Prostate gland (tissue), 2 donors: Measurements from ENCODE around the gene PACSIN1. TPM values are rescaled to one million over a fixed set of nuclear protein-coding genes. Genes with fewer than 3 reads are reported as not detected.
"Not testable (repeated sequence)": the region's sequence is repeated elsewhere in the genome, so short reads cannot be mapped to it uniquely, and the experiment has no call there.

Experiments used
- DNase-seq: peaks from one replicate; pipeline ENCODE4 v3.0.0-alpha.2; 2019; ENCODE audit warnings: low spot score
- H3K27ac ChIP-seq, 2 donors: fragments of 200-600 bp; sonication (generic); 2 replicates each; pipeline ENCODE4 v1.5.1; 2017 to 2019
- H3K27me3 ChIP-seq: fragments of 200-600 bp; sonication (generic); replicated peaks from 2 replicates; pipeline ENCODE4 v1.5.1; 2019; ENCODE audit not compliant: insufficient read depth
- H3K36me3 ChIP-seq, 2 donors: fragments of 200-600 bp; sonication (generic); 1 replicate in 1 of 2; 2 replicates in 1 of 2; pipeline versions ENCODE4 v1.5.1 to v1.8.1; 2017 to 2019
- H3K4me1 ChIP-seq: fragments of 200-600 bp; sonication (generic); replicated peaks from 2 replicates; pipeline ENCODE4 v1.5.1; 2019
- H3K4me3 ChIP-seq, 2 donors: fragments of 200-600 bp; sonication (generic); 2 replicates each; pipeline ENCODE4 v1.5.1; 2017 to 2019
- H3K9me3 ChIP-seq: fragments of 200-600 bp; sonication (generic); 2 replicates; pipeline ENCODE4 v1.5.1; 2017
- CTCF ChIP-seq, 4 experiments: fragments of 200-600 bp in 2 of 4; fragments of 450-650 bp in 2 of 4; sonication (generic) in 2 of 4; IDR thresholded peaks; 1 replicate in 3 of 4; 2 replicates in 1 of 4; pipeline ENCODE4 v1.5.1; 2016 to 2019; ENCODE audit warnings: antibody characterized with exemption in 4 of 4, mild to moderate bottlenecking in 2 of 4, moderate library complexity in 2 of 4
- POLR2A ChIP-seq: fragments of 450-650 bp; IDR thresholded peaks from one replicate; pipeline ENCODE4 v1.6.1; 2016; ENCODE audit warnings: antibody characterized with exemption, mild to moderate bottlenecking
- POLR2AphosphoS5 ChIP-seq: sonication (generic); formaldehyde crosslinking; IDR thresholded peaks from one replicate; pipeline ENCODE4 v1.6.1; 2017; ENCODE audit warnings: antibody characterized with exemption
- WGBS: methylation state at CpG from one replicate; pipeline ENCODE4 v1.1.5; 2018; 5-methylcytosine and 5-hydroxymethylcytosine counted together
- intact Hi-C: fragments of 100-400 bp; cut with DNase I; formaldehyde crosslinking; loops from one replicate; pipeline ENCODE4 v1.14.2; 2022
- total RNA-seq, 2 donors: library from RNA; depleted of rRNA; stranded (reverse); fragments of >200 nt; gene quantifications; one replicate each; pipeline ENCODE4 v1.1.0, GENCODE V29; 2016

The PACSIN1 gene
- total RNA-seq, 2 donors from 2014 or later, result 0.32 to 0.57 TPM

DNA sequence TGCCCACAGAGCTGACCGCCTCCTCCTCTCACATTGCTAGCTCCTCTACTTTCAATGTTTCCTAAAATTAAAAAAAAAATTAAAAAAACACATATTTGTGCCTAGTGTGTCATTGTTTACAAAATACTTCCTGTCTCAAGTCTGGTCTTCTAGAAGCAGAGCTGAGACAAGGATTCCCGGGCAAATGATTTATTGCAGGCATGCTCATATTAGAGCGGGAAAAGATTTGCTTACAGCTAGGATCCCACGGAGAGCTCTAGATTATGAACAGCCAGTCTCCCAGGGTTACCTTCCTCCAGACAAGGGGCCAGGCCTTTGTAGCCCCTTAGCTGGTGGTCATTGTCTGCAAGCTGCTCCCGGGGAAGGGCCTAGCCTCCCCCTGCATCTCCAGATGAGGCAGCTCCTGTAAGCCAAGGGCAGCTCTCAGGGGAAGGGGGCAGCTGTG, 9.4 kb downstream of the PACSIN1 start:
- Histone ChIP-seq H3K27me3 (no peaks in the 10 kb centered on the region), H3K27ac (no peak overlapping the region), H3K9me3 (no peaks in the 10 kb centered on the region), H3K36me3 (no peaks in the 10 kb centered on the region), H3K4me1 (no peaks in the 10 kb centered on the region), H3K4me3 (no peak overlapping the region)
- intact Hi-C loops, result no loop called here
- WGBS, result 57% methylated on average over 5 of the region's 5 CpGs
- no peak for DNase-seq
- TF ChIP-seq CTCF (IDR thresholded peaks at IDR 0.05) (no peak), POLR2AphosphoS5 (no peak), POLR2A (no peak)

- Histone ChIP-seq H3K27ac (no peak overlapping the region), H3K9me3 (no peaks in the 10 kb centered on the region), H3K4me1 (no peaks in the 10 kb centered on the region), H3K36me3 (no peaks in the 10 kb centered on the region), H3K4me3 (no peak overlapping the region), H3K27me3 (no peaks in the 10 kb centered on the region)
- TF ChIP-seq CTCF (IDR thresholded peaks at IDR 0.05) (no peak), POLR2A (no peak), POLR2AphosphoS5 (no peak)
- no peak for DNase-seq
- 73% methylated on average over 7 of the region's 7 CpGs for WGBS
- intact Hi-C loops, result no loop called here
Observed at GRCh38 chr6:34475767-34476328, 10.0 kb downstream of the PACSIN1 start.

DNA sequence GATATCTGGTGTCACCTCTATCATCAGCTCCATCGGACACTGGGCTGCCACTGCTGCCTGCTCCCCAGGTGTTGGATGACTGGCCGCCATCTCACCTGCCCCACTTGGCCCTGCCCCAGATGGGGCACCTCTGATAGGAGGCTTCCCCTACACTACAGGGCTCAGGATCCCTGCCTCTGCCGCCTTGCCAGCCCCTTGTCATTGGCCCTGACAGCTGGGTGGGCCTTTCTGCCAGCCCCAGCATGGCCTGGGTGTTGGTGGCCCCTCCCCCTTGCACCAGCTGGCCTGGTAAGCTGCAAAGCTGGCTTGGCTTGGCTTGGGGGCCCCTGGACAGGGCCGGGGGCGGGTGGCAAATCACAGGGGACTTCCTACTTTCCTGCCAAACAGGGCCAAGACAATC, 10.6 kb downstream of the PACSIN1 start:
- DNase-seq, result no peak
- H3K27ac ChIP-seq, result no peak overlapping the region
- H3K4me3 ChIP-seq, result no peak overlapping the region
- no peaks in the 10 kb centered on the region for H3K9me3 ChIP-seq
- TF ChIP-seq POLR2A, result no peak
- H3K36me3 ChIP-seq, result no peaks in the 10 kb centered on the region
- no peaks in the 10 kb centered on the region for H3K27me3 ChIP-seq
- 50% methylated on average over 5 of the region's 5 CpGs for WGBS
- intact Hi-C loops, result no loop called here
- H3K4me1 ChIP-seq, result no peaks in the 10 kb centered on the region

DNA sequence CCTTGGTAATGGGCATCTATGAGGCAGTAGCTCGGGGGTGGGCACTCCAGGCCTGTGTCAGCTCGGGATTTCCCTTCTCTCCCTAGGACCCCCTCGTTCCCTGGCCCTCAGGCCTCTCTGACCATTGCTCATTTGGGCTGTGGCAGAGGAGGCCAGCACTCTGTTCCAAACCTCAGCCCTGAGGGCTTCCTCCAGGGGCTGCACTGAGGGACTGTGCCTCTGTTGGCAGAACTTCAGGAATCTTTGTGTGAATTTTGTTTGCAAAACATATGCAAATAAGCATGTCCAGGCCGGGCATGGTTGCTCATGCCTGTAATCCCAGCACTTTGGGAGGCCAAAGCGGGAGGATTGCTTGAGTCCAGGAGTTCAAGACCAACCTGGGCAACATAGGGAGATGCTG, 11.0 kb downstream of the PACSIN1 start:
- Histone ChIP-seq H3K4me3 (no peak overlapping the region), H3K27ac (no peak overlapping the region), H3K27me3 (no peaks in the 10 kb centered on the region), H3K36me3 (no peaks in the 10 kb centered on the region), H3K4me1 (no peaks in the 10 kb centered on the region), H3K9me3 (no peaks in the 10 kb centered on the region)
- no peak for TF ChIP-seq CTCF (IDR thresholded peaks at IDR 0.05)
- no peak for TF ChIP-seq POLR2A
- no peak for TF ChIP-seq POLR2AphosphoS5
- intact Hi-C loops, result no loop called here
- DNase-seq, result no peak
- WGBS, result 61% methylated on average over 5 of the region's 5 CpGs

DNA sequence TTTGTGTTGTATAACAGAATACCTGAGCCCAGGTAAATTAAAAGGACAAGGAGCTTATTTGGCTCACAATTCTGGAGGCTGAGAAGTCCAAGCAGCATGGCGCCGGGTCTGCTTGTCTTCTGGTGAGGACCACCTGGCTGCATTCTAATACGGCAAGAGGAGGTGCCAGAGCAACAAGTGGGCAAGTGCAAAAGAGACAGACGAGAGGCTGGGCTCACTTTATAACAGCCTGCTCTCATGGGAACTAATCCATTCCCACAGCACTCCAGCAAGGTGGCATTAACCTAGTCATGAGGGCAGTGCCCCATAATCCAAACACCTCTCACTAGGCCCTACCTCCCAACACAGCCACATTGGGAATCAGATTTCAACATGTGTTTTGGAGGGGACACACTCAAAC, 12.9 kb downstream of the PACSIN1 start:
- H3K27me3 ChIP-seq, result no peaks in the 10 kb centered on the region
- intact Hi-C loops, result no loop called here
- H3K27ac ChIP-seq, result no peak overlapping the region
- H3K4me1 ChIP-seq, result no peaks in the 10 kb centered on the region
- WGBS, result 95% methylated on average over 4 of the region's 4 CpGs
- no peaks in the 10 kb centered on the region for H3K36me3 ChIP-seq
- H3K9me3 ChIP-seq, result no peaks in the 10 kb centered on the region
- TF ChIP-seq CTCF (IDR thresholded peaks at IDR 0.05), result no peak
- TF ChIP-seq POLR2AphosphoS5, result no peak
- no peak for TF ChIP-seq POLR2A
- DNase-seq, result no peak
- no peak overlapping the region for H3K4me3 ChIP-seq

GRCh38 chr6:34483781-34484180, 17.9 kb downstream of the PACSIN1 start:
- intact Hi-C loops, H3K4me1 ChIP-seq, DNase-seq, H3K9me3 ChIP-seq, H3K4me3 ChIP-seq, H3K27me3 ChIP-seq, H3K36me3 ChIP-seq, H3K27ac ChIP-seq: not testable (repeated sequence)
- WGBS, result 100% methylated on average over 5 of the region's 5 CpGs
